GM19239 (cell line): ENCODE results near the gene OR4D10.
A peak's percentile ranks its signal among the peaks of the same experiment; 100 is the strongest.

Source experiments
- DNase-seq: peaks from one replicate; pipeline ENCODE4 v3.0.0; 2011; ENCODE audit warnings: low spot score; ENCODE audit not compliant: insufficient read length
- FAIRE-seq: peaks from 2 replicates; lab custom pipeline; 2011; peaks lifted over from hg19 to GRCh38; lab: Jason Lieb, UNC

Gene OR4D10

DNA sequence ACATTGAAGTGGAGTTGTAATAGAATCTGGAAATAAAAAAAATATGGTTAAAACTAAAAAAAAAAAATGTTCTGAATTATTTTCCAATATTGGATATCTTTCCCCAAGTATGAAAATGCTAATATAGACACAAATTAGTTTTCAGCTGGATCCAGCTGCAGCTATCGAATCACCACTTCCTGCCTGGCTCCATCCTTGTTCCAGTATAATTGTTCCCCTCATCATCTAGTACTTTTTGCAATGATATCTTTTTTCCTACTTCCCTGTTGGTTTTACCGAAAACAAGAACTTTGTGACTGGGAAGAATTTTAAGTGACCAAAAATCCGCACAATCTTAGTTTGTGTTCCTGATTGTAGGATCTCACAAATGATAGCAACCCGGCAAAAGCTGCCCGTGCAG is 47.6 kb downstream of the OR4D10 start:
- DNase-seq = no peak
- peak; percentile 76 for FAIRE-seq

DNA sequence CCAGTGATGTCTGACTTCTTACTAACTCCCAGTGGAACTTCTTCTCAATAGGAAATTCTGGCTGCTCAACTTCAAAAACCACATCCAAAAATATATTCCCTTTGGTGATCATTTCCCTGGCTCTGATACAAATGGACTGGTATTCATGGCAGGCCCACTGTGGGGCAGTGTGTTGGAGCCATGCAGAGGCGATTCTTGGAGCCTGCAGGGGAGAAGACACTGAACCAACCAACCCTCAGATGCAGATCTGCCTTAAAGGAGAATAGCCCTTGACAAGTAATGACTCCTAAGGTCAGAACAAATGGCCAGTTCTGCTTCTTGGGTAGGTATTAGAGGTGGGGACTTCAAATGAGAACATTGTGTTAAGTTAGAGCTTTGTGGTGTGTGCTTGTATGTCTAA is 50.4 kb downstream of the OR4D10 start:
- FAIRE-seq = no peak
- no peak for DNase-seq

DNA sequence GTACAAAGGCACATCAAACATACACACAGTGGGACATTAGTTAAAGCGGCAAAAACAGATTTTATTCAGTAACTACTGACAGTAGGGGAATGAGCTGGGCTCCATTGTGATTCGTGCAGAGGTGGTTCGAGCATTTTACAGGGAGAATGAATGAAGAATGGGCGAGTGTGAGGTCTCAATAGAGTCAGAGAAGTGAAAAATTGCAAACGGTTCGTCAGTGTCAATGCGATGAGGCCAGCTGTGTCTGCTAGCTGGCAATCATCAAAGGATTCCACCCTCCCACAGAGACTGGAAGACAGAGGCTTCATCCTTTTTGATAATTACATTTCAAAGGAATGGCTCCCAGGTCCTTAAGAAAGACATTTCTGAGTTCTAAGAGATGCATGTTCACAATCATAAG is 55.6 kb downstream of the OR4D10 start:
- no peak for FAIRE-seq
- DNase-seq = no peak
